Activated naive CD4-positive, alpha-beta T cell treated with Interleukin-2 at 50 U/mL for 16 hours (primary cell): ENCODE measurements around the gene DTX1.
"Not testable (repeated sequence)": the region's sequence is repeated elsewhere in the genome, so short reads cannot be mapped to it uniquely, and the experiment has no call there.

ENCODE experiments used
- DNase-seq: peaks from one replicate; pipeline ENCODE4 v3.0.0-alpha.2; 2020

Gene DTX1

DNA sequence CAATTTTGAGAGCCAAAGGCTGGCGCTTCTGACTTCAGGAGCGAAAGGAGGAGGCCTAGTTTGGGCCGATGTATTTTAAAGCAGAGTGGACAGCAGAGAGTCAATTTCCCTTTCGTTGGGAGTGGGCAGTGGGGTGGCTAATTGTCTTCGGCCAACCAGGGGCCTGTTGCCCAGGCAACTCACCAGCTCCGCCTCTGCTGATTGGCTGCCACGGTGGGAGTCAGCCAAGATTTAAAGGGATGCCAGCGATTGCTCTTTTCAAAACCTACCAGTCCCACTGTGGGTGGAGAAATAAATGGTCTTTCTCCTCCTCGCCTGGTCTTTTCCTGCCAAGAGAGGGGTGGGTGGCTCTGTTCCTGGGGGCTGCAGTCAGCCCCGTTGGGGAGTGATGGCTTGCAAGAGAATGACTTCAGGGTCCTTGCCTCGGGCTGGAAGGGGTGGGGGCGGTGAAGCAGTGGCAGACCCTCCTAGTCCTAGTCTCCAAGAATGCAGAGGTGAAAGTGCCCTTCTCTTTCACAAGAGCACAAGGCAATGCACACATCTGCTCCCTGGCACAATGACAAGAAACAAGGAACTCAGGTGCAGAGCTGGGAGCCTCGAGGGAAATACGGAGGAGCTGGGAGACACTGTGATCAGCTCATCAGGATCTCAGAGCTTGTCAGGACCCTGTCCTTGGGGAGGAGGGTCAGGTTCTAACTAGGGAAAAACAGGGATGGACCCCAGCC is 41.3 kb downstream of the DTX1 start:
- DNase-seq, result no peak

DNA sequence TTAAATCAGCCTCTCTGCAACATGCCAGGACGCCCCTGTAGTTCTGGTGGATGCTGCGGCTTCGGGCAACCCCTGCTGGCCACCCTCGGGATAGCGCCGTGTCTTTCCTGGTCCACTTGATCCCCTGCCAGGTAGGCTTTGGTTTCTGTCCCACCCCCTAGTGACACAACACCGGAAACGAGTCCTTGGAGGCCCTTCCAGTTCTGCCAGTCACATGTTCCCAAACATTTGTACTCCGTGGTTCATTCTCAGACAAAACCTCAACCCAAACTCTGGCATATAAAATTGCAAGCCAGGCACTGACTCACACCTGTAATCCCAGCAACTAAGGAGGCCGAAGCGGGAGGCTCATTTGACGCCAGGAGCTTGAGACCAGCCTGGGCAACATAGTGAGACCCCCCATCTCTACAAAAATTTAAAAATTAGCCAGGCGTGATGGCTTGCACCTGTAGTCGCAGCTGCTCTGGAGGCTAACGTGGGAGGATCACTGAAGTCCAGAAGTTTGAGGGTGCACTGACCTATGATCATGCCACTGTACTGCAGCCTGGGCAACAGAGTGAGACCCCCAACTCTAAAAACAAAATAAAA is 42.0 kb downstream of the DTX1 start:
- DNase-seq, result peak; percentile 72

DNA sequence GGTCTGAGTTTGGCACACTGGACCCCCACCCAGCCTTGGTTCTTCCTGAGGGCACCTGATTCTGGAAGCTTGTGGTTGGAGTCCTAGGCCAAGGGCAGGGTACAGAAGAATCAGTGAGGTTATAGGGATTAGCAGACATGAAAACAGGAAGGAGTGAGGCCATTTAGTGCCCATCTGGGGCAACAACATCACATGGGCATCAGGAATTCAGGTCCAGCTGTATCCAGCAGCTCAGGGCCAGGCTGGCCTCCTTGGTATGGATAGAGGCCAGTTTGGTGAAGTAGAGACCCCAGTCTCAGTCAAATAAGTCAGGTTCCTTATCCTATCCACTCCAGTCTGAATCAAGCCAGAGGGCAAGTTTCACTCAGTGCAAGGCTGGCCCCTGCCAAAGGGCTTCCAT is 42.8 kb downstream of the DTX1 start:
- DNase-seq, result no peak

DNA sequence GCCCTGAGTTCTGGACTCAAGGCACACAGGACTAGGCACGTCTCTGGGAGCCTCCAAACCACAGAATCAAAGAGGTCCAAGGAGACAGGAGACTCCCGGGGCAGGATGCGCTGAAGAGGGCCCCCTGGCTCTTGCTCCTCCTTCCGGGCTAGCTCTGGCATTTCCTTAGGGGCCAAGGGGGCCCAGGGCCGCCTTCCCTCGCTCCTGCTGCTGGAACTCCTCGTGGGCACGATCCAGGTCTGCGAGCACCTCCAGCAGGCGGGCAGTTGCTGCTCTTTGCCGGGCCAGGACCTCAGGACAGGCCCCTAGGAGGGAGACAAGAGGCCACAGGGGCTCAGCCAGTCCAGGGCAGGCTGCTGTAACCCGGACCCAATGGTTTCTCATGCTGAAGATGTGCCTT is 43.2 kb downstream of the DTX1 start:
- no peak for DNase-seq

DNA sequence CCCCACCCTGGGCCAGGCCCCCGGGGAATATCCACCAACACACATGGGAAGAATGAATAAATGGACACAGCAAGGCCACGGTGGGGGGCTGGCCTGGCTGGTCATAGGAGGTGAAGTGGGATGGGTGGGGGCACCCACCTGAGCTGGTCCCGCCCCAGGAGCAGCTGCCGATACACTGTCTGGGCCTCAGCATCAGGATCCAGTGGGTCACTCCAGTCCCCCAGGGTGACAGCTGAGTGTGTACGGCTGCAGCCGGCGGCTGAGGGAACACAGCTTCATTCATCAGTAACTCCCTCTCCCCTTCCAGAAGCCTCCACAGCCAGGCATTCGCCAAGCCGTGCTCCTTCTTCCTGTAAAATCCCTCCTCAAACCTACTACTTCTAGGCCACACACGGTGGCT is 45.2 kb downstream of the DTX1 start:
- DNase-seq, result no peak

DNA sequence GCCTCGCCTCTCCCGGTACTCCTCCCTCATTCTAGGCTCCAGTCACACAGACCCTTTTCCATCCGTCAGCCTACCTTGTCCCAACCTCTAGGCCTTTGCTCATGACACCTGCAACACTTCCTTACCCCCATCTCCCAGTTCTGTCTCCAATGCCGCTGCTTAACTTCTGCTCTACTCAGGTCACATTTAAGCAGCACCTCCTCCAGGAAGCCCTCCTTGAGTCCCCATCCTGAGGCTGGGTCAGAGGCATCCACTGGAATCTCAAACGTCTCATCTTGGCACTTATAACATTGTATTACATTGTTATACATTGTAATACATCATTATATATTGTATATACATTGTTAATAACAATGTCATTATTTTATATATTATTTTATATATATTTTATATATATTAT is 46.3 kb downstream of the DTX1 start:
- DNase-seq, result no peak

DNA sequence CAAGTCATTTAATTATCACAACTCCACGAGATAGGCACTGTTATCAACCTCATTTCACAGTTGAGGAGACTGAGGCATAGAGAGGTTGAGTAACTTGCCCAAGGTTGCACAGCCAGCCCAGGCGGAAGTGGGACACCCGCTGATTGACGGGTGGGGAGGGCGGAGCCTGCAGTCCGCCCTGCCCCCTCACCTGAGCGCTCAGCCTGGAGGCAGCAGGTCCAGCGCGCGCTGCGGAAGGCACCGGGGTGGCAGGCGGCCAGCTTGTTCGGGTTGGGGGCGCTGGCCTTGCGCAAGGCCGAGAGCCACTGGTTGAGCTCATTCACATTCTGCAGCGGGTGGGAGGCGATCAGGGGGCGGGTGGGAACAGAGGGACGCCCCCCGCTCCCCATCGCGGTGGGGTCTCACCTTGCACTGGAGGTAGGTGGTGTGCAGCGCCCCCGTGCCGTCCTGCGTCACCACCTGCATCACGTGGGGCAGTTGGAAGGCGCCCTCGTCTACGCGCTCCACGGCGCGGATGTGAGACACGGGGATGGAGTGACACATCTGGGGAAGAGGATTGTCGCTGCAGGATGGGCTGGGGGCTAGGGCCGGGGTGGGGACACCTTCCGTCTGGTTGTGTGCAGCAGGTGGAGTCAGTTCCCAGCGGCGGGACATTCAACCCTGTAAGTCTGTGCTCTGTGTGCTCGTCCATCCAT is 47.4 kb downstream of the DTX1 start:
- peak; percentile 68 for DNase-seq

DNA sequence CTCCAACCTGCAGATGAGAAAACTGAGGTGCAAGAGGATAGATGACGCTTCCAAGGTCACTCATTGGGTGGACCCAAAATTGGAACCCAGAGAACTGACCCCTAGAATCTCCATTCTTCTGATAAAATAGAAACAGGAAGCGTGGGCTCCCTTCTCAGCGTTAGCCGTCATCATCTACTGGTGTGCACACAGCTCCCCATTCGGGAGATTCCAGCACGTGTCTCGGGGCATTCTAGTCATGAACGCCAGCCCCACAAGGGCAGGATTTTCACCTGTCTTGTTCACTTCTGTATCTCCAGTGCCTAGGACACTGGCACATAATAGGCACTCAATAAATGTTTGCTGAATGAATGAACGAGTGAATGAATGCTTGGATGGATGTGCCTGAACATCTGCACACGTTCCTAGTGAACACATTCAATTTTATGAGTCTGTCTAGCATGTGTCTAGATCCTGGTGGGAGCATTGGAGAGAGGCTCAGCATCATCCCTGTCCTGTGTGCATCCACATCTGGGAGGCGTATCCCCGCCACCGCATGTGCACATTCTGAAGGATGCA is 48.5 kb downstream of the DTX1 start:
- DNase-seq, result no peak

DNA sequence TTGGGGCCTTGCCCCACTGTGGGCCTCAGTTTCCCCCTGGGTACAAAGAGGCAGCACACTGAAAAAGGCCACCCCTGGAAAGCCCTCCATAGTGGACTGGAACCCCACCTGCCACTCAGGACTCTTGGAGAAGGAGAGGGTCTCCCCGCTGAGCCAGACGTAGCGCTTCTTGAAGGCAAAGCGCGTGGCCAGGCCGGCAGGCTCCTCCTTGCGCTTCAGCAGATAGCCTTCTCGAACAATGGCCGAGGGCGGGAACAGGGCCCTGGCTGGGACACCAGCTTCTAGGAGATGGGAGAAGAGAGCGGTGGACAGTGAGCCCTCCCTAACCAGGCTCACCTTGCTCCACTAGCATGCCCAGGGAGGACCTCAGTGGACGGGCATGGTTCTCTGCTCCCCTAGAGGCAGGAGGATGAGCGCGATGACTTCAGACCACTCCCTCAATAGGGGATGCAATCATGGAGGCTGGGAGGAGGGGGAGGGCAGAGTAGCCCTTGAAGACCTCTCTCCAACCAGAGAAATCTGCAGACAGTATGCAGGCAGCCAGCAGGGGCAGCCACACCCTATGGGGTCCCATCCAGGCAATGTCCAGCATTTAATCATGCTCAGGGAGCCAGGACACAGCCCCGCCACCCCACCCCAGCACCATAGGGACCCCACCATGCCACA is 49.2 kb downstream of the DTX1 start:
- DNase-seq, result no peak

DNA sequence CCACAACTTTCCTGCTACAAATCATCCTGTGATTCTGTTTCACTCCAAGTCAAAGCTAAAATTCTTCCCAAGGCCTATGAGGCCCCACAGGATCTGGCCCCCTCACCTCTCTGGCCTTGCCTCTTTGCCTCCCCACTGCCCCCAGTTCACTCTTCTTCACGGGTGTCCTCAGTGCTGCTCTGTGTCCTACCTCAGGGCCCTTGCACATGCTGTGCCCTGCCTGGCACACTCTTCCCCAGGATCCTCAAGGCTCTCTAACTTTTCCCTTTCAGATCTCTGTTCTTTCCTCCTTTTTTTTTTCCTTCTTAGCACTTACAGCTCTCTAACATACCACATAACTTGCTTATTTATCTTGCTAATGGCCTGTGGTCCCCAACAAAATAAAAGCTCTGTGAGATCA is 49.8 kb downstream of the DTX1 start:
- DNase-seq, result no peak

DNA sequence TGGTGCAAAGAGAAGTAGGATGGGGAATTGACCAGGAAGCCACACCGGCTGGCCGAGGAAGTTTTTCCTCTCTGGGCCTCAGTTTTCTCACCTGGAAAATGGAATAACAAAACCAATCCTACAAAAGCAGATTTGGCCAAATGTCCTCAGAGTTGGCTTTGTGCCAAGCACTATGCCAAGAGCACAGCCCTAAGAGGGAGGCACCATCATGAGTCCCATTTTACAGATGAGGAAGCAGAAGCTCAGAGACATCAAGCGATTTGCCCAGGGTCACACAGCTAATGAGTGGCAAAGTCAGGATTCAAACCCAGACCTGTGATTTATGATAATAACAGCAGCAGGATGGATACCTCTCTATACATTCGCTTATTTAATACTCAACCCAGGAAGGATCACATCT is 51.8 kb downstream of the DTX1 start:
- no peak for DNase-seq

DNA sequence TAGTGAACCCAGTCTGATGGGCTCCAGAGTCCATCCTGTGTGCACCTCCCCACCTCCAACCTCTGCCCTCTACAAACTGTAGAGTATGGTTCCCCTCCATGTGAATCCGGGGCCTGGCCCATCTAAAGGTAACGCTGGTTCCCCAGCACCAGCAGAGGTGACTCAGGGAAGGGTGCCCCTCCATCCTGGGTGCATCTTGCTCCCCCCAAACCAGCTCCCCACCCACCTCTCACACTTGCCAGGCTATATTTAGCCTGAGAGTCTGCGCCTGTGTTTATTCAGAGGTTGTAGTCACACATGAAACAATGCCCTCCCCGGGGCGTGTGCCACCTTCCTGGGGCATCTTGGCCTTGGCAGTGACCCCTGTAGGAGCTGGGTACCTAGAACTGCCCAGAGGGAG is 52.8 kb downstream of the DTX1 start:
- DNase-seq, result no peak

DNA sequence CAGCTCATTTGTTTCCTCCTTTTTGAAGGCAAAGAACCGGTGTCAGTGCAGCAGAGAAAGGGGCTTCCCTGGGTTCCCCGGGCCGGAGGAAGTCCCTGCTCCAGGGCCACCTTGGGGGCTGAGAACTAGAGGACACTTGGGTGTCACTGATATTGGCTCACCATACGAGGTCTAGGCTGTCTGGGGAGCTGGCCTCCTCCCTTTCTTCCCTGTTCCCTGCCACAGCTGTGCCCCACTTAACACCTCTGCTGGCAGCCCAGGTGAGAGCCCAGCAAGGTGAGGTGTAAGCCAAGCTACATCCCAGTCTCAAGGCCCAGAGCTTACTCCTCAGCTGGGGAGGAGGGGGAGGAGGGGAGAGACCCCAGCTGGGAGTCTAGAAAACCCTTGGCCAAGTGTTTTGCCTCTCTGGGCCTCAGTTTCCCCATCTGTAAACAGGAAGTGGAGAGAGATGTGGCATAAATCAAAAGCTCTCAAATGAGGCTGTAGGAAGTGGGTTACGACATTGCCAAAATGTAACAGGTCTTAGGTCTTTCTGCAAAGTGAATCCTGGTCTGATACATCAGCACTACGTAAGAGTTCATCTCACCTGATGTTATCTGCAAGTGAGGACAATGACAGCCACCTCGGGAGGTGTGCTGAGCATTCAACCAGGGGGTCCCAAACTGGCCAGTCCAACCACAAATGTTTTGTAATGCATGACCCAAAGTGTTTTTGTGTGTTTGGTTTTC is 53.5 kb downstream of the DTX1 start:
- DNase-seq, result no peak

DNA sequence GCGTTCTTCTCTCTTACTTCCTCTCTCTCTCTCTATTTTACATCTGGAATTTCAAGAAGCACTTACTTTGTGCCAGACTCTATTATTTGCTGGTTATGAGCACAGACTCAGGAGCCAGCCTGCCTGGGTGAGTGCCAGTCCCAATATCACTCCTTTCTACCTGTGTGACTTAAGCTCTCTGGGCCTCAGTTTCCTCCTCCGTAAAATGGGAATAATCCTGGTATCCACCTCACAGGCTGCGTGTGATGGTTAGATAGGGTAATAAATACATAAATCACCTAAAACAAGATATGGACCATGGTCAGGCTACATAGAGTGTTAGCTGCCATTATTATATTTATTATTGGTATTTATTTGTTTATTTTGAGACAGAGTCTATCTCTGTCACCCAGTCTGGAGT is 54.7 kb downstream of the DTX1 start:
- DNase-seq, result no peak

DNA sequence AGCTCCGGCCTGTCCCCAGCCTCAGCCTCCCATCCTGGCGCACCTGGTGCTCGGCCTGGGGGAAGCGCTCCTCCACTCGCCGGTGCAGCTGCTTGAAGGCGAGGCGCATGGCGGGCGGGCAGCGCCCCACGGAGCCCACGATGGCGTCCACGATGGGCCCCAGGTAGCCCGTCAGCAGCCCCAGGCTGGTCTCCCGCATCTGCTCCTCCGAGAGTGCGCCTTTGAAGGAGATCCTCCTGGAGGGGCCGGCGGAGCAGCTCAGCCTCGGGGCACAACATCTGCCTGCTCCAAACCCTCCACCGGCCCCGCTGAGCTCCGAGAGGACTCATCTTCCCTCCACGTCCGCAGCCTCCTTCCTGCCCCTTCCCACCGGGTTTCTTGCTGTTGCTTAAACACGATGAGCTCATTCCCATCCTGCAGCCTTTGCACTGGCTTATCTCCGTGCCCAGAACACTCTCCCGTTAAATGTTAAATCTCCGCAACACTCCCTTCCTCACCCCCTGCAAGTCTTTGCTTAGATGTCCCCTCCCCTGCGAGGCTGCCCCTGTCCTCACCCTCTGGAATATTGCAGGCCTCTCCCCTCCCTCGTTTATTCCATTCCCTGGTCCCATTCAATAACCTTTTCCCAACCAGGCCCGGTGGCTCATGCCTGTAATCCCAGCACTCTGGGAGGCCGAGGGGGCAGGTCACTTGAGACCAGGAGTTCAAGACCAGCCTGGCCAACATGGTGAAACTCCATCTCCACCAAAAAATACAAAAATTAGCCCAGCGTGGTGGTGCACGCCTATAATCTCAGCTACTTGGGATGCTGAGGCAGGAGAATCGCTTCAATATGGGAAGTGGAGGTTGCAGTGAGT is 55.7 kb downstream of the DTX1 start:
- DNase-seq, result no peak

DNA sequence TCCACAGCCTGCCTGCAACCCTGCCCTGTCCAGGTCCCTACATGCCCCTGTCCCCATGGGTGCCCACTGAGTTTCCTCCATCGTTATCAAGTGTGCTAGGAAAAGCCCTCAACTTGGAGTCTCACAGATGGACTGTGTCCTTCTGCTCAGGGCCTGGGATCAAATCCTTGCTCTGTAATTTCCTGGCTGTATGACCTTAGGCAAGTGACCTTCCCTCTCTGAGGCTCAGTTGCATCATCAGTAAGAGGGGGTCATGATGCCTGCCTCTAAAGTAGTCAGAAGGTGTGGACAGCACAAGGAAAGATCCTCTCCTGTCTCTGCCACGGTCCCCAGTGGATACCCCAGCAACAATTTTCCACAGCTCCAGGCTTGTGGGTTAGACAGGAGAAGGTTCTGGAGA is 56.9 kb downstream of the DTX1 start:
- no peak for DNase-seq

DNA sequence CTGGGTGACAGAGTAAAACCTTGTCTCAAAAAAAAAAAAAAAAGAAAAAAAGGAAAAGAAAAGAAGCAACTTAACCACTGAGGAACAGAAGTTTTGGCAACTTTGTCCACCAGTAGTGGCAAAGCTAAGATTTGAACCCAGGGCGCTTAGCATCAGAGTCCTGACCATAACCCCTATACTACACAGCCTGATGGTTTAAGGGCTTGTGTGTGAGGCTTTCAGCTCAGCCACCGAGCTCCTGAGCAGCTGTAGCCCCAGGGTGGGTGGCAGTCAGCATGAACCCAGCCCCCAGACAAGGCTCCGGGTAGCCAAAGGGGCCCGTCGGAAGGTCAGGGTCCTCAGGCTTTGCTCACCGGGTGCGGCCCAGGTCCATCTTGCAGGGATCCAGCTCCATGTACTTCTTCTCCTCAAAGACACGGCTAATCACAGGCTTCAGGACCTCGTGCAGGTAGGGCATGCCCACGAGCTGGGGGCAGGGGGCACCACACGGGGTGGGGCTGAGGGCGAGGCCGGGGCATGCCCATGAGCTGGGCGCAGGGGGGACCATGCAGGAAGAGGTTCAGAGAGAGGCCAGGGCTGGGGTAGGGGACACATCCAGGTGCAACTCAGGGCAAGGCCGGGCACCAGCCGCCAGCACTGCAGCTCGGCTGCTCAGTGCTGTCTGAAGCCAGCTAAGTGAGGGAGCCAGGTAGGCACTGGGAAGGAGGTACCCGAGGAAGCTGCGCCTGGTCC is 58.1 kb downstream of the DTX1 start:
- no peak for DNase-seq

DNA sequence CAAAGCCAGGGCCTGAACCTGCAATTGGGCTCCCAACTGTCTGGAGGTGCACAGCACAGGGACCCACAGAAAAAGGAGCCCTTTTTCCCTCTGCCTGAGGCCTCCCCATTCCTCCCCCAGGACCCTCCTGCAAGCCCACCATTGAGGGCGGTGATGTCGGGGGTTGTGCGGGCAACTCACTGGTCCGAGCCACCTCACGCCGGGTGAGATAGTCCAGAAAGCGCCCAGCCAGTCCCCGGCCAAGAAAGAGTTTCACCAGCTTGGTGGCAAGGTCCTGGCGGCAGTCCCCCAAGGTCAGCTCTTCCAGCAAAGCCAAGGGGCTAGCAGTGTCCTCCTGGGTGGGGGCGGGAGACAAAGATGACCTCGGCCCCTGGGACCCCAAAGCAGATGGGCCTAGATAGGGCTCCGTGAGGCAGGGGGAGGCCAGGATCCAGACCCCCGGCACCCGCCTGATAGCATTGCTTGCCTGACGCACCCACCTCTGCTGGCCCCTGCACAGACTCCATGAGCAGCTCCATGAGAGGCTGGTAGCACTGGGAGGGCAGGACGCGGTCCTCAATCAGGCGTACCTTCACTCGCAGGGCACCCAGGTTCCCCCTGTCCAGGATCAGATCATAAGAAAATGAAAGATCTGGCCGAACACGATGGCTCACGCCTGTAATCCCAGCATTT is 59.1 kb downstream of the DTX1 start:
- DNase-seq, result no peak

DNA sequence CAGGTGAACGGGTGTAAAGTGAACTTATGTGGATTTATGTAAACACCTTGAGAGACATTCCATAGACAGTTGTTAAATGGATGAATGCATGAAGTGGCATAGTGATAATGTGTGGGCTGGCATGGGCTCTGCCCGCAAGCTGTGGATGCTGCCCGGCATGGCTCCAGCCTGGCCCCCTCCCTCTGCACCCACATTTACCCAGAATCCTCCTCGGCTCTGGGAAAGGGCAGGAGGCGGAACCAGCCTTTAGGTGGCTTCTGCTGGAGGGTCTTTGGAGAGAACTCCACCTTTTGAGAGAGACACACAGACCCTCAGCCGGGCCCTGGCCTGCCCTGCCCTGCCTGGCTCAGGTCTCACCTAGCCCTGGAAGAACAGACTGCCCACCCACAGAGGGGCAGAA is 60.3 kb downstream of the DTX1 start:
- DNase-seq, result no peak

DNA sequence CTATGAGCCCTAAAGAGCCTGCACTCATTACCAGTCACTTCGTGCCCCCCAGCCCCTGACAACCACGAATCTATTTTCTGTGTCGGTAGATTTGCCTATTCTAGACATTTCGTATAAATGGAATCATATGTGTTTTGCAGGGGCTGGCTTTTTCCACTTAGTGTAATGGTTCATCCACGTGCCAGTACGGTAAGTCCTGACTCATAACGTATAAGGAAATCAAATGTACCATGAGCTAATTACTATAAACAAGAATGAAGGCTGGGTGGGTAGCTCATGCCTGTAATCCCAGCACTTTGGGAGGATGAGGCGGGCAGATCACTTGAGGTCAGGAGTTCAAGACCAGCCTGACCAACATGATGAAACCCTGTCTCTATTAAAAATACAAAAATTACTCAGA is 61.2 kb downstream of the DTX1 start:
- not testable (repeated sequence) for DNase-seq

DNA sequence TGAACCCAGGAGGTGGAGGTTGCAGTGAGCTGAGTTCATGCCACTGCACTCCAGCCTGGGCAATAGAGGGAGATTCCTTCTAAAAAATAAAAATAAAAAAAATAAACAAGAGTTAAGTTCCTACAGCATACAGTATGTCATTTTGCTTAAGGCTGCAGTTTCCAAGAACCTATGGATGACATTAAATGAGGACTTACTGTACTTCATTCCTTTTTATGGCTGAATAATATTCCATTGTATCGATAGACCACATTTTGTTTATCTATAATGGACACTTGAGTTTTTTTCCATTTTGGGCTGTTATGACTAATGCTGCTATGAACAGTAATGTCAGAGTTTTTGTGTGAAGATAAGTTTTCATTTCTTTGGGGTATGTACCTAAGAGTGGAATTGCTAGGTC is 61.6 kb downstream of the DTX1 start:
- no peak for DNase-seq
